Forelimb muscle (tissue), 1 donor: ENCODE data around the gene UPF1. TPM values are rescaled to one million over a fixed set of nuclear protein-coding genes. Genes with fewer than 3 reads are reported as not detected.

Experiments used
- DNase-seq: peaks from one replicate; pipeline ENCODE4 v3.0.0-alpha.2; 2013; ENCODE audit warnings: low read depth
- polyA plus RNA-seq: library from polyadenylated mRNA; unstranded; fragments of 120-200 nt; gene quantifications from one replicate; pipeline ENCODE4 v1.2.1, GENCODE V29; 2013; ENCODE audit not compliant: insufficient read length

UPF1 gene
- 34.1 TPM for polyA plus RNA-seq

DNA sequence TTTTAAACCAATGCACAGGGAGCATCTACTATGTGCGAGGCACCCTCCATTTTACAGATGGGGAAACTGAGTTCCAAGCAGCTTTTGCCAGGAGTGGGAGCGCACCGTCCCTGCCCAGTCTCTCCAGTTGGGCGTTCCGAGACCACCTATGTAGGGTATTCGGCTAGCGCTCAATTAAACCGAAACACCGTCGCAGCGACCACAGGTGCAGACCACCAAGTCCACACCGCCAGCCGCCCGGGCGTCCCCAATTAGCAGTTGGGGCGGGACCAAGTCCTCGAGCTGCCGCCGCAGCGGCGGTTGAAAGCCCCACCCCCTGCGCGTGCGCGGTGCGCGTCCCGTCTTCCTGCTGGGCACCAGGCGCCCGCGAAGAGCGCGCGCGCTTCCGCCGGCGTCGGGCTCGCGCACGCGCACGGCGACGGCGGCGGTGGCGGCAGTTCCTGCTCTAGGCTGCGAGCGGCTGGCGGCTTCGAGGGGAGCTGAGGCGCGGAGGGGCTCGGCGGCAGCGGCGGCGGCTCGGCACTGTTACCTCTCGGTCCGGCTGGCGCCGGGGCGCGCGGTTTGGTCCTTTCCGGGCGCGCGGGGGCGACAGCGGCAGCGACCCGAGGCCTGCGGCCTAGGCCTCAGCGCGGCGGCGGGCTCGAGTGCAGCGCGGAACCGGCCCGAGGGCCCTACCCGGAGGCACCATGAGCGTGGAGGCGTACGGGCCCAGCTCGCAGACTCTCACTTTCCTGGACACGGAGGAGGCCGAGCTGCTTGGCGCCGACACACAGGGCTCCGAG, at the start of gene UPF1:
Gene UPF1 (plus strand): TSS at position 436 of the 782 bp plus-strand sequence. CDS start 251 bp downstream, at position 687.
- DNase-seq: peak; percentile 88

- no peak for DNase-seq
These were observed 49.1 kb upstream of the UPF1 start for GRCh38 chr19:18782559-18783225.

GRCh38 chr19:18783958-18784785, 47.6 kb upstream of the UPF1 start:
- no peak for DNase-seq

DNA sequence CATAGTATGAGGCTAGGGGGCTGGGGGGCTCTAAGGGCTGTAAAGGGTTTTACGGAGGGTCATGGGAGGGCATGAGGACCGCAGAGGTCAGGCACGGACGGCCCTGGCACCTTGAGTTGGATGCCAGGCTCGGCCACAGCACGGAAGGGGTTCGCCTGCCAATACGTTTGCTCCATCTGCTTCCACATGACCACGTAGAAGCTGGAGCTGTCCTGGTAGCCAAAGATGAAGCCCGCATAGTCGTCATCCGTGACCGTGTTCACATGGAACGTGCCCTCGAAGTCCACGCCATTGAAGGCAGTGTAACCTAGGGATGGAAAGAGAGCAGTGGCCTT, 47.0 kb upstream of the UPF1 start:
- no peak for DNase-seq

DNA sequence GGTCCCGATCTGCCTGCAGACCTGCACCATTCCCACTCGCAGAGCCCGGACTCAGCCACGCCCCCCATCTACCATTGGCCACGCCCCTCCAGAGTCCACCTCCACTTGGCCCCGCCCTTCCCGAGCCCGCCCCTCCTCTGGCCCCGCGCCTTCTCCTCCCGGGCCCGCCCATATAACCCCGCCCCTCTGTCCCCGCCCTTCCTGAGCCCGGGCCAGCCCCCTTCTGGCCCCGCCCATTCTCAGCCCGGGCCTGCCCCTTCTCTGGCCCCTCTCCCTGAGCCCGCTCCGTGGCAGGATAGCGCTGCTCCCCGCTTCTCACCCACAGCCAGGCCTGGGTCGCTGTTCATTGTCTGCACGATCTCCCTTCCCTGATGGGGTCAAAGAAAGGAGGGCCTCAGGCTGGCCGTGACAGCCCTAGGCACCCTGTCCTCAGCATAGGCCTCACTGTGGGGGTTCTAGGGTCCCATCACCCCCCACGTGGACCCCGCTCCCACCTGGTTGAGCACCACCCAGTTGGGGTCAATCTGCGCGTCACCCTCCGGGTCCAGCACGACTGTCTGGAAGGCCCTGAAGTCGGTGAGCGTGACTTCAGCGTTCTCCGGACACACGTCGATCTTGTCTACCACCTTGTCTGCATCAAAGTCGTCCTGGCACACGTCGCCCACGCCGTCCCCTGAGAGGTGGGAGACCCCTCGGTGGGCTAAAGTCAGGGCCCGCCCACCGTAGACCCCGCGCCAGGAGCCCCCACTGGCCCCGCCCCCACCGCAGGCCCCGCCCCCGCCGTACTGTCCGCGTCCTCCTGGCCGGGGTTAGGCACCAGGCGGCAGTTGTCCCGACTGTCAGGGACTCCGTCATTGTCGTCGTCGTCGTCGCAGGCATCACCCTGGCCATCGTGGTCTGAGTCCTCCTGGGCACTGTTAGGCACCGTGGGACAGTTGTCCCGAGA, 46.3 kb upstream of the UPF1 start:
- DNase-seq: no peak

DNA sequence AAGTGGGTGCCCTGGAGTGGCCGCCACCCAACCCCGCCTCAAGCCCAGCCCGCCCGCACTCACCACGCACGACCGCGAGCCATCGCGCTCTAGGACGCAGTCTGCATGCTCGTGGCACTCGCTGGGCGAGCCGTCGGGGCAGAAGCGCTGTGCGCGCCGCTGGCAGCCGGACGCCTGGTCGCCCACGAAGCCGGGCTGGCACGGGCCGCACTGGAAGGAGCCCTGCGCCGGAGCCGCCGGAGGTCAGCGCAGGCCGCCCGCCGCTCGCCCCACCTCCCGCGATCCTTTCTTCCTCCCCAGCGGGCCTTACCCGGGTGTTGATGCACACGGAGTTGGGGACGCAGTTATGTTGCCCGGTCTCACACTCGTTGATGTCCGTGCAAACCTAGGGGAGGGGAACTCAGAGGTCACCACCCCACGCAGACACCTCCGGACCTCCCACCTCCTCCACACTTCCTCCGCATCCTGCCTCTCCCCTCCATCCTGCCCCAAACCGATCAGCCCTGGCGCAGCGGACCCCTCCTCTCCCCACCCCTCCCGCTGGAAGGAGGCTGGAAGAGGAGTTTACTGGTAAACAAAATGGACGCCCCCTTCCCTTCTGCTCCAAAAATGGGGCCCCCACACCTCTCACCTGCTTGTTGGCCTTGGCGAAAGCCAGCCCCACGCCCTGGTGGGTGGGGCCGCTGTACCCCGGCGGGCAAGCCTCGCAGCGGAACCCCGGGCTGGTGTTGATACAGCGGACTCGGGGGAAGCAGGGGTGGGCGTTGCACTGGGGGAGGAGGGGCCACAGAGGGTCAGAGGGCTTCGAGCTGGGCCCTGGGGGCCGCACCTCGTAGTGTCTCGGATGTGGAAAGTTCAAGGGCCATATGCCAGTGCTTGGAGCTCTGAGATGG, 43.0 kb upstream of the UPF1 start:
- DNase-seq: no peak

- DNase-seq: no peak
These were observed 42.3 kb upstream of the UPF1 start for GRCh38 chr19:18789422-18789869.

DNA sequence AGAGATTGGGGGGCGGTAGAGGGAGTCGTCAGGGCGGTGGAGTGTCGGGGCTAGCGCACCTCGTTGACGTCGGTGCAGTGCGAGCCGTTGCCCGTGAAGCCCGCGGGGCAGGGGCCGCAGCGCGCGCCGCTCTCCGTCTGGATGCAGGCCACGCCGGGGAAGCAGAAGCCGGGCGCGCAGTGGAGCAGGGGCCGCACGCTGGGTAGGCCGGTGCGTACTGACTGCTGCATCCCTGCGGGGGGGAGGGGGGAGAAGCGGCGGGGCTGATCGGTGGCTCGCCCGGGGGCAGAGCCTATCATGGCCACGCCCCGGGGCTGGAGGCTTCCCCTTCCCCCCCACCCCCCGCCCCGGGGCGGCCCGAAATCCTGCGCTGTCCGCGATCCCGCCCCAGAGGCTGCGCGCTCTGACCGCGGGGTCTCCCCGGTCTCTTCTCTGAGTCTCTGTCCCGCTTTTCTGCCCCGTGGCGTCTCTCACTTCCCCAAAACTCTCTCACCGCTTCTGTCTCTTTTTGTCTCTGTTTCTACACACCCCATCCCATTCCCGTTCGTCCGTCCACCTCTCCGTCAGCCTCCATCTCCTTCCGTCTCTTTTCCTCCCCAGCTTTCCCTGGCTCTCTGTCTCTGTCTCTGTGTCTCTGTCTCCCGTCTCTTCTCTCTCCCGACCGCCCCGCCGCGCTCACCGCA, 41.7 kb upstream of the UPF1 start:
- no peak for DNase-seq

- DNase-seq: no peak
These were observed 41.0 kb upstream of the UPF1 start, which contains the start of gene COMP for GRCh38 chr19:18790566-18791314. COMP (minus strand) TSS chr19:18791305; CDS start chr19:18791269, 36 bp downstream.

GRCh38 chr19:18791315-18791678, 40.5 kb upstream of the UPF1 start:
- no peak for DNase-seq

- no peak for DNase-seq
These were observed 39.1 kb upstream of the UPF1 start for GRCh38 chr19:18792661-18793060.

GRCh38 chr19:18793144-18794028, 38.4 kb upstream of the UPF1 start:
- no peak for DNase-seq

- DNase-seq: no peak
These were observed 37.8 kb upstream of the UPF1 start for GRCh38 chr19:18794029-18794313.

DNA sequence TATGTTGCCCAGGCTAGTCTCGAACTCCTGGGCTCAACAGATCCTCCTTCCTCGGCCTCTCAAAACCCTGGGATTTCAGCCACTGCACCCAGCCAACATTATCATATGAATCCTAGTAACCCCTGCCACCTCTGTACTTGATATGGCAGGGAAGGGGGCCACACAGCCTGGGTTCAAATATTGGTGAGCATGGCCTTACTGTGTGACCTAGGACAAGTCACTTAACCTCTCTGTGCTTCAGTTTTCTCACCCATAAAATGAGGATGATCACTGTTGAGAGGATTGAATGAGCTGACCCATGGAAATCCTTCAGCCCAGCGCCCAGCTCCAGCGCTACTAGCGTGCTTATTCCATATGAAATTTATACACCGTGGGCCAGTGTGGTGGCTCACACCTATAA, 37.1 kb upstream of the UPF1 start:
- DNase-seq: no peak

DNA sequence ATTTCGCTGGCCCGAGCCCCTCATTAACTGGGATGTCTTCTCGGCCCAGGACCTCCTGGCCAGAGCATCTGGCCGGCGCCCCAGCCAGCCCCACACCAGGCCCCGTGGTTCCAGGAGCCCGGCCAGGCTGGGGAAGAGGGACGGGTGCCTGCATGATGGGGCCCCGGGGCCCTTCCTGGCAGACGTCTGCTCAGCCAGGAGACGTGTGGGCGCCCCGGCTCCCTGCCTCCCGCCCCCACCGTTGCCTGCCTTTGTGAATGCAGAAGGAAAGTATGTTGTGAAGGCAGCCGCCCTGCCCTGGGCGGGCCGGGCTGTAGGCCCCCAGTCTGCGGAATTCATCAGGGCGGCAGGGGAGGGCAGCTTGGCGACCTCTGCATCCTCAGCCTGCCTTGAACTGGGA, 36.2 kb upstream of the UPF1 start:
- no peak for DNase-seq

DNA sequence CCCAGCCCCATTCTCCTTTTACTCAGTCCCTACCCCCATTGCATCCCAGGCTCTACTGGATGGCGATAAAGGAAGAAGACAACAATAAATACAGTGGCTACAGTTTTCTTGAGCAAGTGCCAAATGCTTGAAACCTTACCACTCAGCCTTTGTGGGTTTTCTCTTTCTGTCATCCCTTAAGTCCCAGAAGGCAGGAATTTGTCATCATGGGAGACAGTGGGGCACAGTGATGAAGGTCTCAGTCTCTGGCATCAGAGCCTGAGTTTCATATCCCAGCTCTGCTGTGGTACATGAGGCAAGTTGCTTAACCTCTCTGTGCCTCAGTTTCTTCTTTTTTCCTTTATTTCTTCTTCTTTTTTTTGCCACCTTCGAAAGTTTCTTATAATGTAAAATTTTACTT, 35.5 kb upstream of the UPF1 start:
- DNase-seq: no peak

DNA sequence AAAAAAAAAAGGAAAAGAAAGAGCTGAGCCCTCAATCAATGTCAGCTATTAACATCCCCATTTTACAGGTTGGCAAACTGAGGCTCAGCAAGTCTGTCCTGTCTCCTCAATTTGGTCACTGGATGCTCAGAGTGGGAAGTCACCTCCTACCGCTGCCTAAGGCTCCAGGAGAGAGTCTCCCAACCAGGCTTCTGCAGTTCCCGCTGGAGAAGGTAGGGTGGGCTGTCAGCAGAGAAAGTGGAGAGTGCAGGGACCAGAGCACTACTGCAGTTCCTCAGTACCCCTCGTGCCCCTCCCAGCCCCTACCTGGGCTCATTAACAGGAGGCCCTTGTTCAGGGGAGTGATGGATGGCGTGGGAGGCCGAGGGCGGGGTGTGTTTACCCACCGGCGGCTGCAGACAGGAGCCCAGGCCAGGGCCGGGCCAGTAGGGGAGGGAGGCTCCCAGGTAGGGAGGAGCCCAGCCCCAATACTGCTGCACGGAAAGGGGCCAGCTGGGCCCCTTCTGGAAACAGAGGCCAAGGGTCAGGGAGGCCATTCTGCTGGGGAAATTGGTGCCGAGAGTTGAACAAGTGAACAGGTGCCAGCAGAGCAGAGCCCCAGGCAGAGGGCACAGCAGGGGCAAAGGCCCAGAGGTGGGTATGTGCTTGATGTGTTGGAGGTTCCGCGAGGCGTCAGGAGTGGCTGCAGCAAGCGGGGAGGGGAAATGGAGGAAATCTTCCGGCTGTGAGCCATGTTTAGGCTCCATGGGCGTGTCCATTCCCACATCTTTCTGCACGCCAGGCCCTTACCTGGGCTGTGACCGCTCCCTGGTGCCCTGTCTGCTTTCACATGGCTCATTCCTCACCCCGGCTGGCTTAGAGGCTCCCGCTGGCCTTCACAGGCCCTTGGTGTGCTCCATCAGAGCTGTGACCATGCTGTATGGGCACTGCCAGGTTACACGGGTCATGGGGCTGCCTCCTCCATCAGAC, 33.1 kb upstream of the UPF1 start:
- DNase-seq: no peak
